Measurements from ENCODE around the gene PERM1.

Gene PERM1

GRCh38 chr1:964691-965525, 17.0 kb downstream of the PERM1 start:
- no peak for TF ChIP-seq CTCF (IDR thresholded peaks at IDR 0.05; ENCODE audit: low read depth, low read length, missing control alignments)
- no peak overlapping the region for H3K4me3 ChIP-seq (replicated peaks; ENCODE audit: low read depth, low read length)
- no peak for DNase-seq (ENCODE audit: extremely low read depth, low read depth)

GRCh38 chr1:963746-964525, 18.0 kb downstream of the PERM1 start:
- no peak for TF ChIP-seq CTCF (IDR thresholded peaks at IDR 0.05; ENCODE audit: low read depth, low read length, missing control alignments)
- DNase-seq (ENCODE audit: extremely low read depth, low read depth): no peak
- no peak overlapping the region for H3K4me3 ChIP-seq (replicated peaks; ENCODE audit: low read depth, low read length)

GRCh38 chr1:963301-963651, 18.6 kb downstream of the PERM1 start:
- no peak for DNase-seq (ENCODE audit: extremely low read depth, low read depth)
- TF ChIP-seq CTCF (IDR thresholded peaks at IDR 0.05; ENCODE audit: low read depth, low read length, missing control alignments): no peak
- H3K4me3 ChIP-seq (replicated peaks; ENCODE audit: low read depth, low read length): no peak overlapping the region

- H3K4me3 ChIP-seq (replicated peaks; ENCODE audit: low read depth, low read length): no peak overlapping the region
- TF ChIP-seq CTCF (IDR thresholded peaks at IDR 0.05; ENCODE audit: low read depth, low read length, missing control alignments): no peak
- no peak for DNase-seq (ENCODE audit: extremely low read depth, low read depth)
Observed at GRCh38 chr1:962381-963300, 19.3 kb downstream of the PERM1 start.

- TF ChIP-seq CTCF (IDR thresholded peaks at IDR 0.05; ENCODE audit: low read depth, low read length, missing control alignments): no peak
- peak overlapping the region; percentile 60 for H3K4me3 ChIP-seq (replicated peaks; ENCODE audit: low read depth, low read length)
- no peak for DNase-seq (ENCODE audit: extremely low read depth, low read depth)
Observed at GRCh38 chr1:961132-961669, 20.7 kb downstream of the PERM1 start.
